ENCODE measurements around the gene ZFAND3. TPM values are rescaled to one million over a fixed set of nuclear protein-coding genes. Genes with fewer than 3 reads are reported as not detected.

ZFAND3 gene
- polyA plus RNA-seq, 1 donor = 84.0 TPM

DNA sequence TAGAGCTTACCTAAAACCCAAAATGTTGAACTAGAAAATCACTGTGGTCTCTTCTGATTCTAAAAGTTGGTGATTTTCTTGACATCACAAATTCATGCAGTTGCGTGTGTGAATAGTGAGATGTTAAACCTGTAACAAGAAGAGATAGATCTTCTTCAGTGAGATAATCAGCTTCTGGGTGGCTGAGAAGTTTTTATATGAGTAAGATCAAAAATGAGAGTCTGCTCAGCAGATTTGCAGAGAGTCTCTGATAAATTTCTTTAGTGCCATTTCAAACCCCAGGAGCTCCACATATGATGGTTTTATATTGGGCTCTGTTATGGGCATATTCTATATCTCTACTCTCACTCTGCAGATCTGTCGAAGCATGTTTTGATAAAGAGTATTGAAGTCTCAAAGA, 185.4 kb downstream of the ZFAND3 start:
- no peak for DNase-seq (ENCODE audit: low read depth)

DNA sequence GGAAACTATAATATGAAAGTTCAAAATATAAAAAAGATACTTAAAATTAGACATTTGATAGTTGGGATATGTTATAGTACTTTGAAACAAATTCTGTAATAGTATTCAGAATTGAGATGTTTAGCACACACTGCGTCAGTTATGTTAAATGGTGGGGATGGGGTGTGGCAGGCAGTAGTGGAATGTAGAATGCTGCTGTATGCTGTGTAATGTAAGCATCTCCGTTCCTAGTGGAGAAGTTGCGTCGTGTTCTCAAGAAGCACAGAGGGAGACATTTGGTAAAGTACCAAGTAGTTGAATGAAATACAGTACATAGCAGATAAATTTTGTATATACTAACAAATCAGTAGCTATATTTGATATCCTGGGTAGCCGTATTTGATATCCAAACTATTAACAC, 192.4 kb downstream of the ZFAND3 start:
- no peak for DNase-seq (ENCODE audit: low read depth)

DNA sequence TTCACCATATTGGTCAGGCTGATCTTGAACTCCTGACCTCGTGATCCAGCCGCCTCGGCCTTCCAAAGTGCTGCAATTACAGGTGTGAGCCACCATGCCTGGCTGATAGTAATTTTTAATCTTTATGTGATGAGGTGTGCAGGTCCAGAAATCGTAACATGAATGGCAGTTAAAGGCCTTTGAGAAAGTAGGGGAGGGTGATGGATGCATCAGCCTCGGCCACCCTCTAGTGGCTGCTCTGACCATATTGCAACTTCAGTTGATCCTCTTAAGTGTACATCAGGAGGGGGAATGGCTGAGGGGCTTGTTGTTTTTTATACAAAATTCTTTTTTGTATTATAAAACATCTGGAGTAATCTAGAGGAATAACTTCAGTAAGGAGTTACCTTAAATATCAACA, 193.0 kb downstream of the ZFAND3 start:
- DNase-seq (ENCODE audit: low read depth) = no peak

DNA sequence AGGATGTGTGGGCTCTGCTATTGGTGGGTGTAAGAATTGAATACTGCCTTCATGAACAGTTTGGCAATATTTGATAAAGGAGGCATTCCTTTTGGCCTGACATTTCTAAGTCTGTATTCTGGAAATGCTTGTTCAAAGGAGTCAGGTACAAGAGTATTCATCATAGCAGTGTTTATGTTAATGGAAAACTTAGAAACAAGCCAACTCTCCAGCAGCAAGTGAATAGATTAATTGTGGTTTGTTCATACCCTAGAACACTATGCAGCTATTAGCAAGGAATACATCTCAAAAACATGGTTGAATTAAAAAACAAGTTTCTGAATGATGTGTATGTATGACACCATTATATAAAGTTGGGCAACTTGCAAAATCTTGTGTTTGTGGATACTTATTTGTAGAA, 195.8 kb downstream of the ZFAND3 start:
- no peak for DNase-seq (ENCODE audit: low read depth)

DNA sequence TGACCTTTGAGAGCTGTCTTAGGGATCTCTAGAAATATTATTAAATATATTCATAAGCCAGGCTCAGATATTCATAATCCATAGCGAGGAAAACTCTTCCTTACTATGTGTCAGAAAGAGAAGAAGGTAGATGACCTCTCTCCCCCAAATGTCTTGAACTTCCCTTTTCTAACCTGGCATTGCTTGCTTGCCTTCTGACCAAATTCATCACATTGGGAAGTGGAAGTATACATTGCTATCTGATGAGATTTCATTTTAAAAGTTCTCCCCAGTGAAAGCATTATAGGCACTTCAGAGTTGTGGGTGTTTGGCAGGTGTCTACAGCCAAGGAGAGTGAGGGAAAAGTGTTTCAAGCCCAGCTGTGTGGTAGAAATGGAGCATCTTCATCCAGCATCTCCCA, 197.3 kb downstream of the ZFAND3 start:
- no peak for DNase-seq (ENCODE audit: low read depth)

DNA sequence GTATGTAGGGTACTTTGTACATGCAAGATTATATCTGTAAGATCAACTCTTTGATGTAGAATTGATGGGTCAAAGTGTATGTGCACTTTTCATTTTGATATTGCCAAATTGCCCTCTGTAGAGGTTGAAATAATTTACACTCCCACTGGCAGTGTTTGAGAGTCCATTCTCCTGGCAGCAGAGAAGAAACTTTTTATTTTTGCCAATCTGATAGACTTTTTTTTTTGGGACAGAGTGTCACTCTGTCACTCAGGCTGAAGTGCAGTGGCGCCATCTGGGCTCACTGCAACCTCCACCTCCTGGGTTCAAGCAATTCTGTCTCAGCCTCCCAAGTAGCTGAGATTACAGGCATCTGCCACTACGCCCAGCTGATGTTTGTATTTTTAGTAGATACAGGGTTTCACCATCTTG, 199.2 kb downstream of the ZFAND3 start:
- DNase-seq (ENCODE audit: low read depth) = no peak

DNA sequence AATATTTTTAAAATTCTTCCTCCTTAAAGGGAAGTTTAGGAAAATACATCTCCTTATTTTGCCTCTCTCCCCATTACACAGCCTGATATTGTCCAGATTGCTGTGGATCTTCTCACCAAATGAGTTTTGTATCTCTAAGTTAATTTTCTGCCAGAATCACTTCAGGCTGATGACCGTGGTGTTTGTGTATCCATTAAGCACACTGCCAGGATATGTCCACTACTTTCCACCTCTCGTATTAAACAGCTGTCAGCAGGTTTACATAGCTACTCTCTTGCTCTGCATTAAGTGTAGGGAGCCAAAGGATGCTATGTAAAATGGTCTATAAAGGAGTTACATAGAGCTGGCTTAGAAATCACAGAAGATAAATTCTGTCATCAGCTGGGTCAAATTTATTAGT, 201.1 kb downstream of the ZFAND3 start:
- no peak for DNase-seq (ENCODE audit: low read depth)

DNA sequence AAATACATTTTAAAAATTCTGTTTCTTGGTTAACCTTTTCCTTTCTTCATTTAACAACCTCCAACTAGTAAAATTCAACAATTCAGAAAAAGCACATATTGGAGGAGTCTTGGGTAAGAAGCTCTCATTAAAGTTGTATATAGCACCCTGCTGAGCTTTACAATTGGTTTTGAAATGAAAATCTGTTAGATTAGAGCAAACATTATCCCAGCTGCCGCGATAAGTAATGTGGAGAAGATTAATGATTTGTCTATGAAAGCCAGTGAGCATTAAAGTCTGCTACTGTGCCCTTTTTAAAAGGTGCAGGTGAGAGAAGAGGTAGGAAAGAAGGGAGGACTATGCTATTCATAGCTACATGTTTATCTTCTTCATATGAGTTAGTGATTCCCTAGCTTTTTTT, 201.5 kb downstream of the ZFAND3 start:
- DNase-seq (ENCODE audit: low read depth) = no peak

DNA sequence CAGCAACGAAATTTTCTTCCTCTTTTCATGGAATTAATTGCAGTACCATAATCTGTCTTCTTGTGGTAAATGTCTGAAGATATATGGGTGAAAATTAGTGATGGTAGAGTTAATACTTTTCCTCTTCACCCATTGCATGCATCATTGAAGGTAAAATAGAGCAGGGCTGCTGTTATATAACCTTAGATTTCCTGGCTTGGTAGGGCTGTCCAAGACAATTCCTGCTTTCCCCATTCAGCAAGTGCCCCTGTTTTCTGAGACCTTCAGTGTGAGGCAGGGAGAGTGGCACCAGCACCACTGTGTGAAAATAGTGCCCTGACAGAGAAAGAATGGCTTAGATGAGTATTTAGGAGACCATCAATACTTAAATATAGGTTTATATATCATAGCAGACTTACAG, 202.0 kb downstream of the ZFAND3 start:
- no peak for DNase-seq (ENCODE audit: low read depth)

DNA sequence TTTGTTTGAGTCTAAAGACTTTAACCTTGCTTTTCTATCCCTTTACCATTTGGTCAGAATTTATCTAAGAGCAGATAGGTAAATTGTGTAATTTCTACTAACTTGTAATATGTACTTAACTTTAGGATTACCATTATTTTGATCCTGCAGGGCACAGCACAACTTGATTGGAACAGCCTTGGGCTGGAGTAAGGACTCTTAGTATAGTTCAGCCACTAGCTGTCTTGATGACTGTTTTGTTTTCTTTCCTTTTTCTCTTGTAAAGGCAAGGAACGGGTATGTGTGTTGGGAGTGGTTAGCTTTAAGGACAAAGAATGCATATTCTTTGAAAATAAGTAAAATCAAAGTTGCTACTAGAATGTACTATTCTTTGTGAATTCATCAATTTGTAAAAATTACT, 203.2 kb downstream of the ZFAND3 start:
- DNase-seq (ENCODE audit: low read depth) = no peak

DNA sequence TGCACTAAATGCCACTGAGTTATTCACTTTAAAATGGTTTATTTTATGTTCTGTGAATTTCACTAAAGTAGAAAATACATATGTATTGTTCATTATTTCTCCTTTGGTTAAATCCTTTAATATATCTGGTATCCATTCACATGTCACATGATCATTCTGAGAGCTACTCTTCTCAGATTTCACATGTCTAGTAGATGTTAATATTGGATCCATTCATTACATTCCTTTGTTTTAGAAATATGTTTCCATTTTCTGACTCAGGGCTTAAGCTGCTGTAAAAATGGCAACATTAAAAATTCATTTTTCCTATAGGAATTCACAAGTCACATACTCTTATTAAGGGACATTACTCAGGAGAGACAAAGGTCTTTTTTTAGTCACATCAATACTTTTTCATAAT, 205.4 kb downstream of the ZFAND3 start:
- no peak for DNase-seq (ENCODE audit: low read depth)

DNA sequence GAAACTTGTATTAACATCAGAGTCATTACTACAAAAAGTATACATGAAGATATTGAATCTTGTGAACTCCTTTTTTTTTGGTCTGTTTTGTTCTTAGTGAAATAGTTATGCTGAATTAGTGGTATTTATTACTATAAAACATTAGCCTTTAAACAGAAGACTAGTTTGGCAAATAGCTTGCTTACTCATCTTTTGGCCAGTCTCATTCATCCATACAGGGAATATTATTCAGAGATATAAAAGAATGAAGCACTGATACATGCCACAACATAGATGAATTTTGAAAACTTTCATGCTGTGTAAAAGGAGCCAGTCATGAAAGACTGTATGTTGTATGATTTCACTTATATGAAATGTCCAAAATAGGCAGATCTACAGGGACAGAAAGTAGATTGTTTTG, 205.9 kb downstream of the ZFAND3 start:
- DNase-seq (ENCODE audit: low read depth) = no peak

DNA sequence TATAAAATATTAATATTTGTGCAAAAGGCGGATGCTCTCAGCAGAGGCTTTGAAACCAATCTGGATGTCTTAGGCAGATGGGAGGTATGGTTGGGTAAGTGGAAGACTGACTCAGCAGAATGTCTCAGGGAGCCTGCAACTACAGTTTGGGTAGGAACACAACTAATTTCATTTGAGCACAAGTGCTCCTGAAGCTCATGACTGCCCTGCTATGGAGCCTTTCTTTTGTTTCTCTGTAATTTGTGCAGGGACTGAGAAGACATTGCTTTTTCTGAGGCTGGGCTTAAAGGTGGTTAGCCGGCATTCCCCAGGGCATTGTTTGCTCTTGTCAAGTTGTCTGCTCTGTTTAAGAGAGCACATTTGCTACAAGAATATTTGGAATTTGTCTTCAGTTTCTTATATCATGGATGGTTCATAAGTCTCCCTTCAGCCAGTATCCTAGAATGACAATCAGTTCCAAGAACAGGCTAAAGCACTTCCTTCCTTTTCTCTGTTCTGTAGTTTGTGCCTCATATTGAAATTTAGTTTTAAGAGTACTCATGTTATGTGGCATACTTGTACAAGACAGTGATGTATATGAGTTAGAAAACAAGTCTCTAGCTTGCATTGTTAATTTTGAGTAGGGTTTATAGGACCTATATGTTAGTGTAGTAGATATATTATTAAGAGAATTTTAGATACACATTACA, 208.3 kb downstream of the ZFAND3 start:
- no peak for DNase-seq (ENCODE audit: low read depth)

DNA sequence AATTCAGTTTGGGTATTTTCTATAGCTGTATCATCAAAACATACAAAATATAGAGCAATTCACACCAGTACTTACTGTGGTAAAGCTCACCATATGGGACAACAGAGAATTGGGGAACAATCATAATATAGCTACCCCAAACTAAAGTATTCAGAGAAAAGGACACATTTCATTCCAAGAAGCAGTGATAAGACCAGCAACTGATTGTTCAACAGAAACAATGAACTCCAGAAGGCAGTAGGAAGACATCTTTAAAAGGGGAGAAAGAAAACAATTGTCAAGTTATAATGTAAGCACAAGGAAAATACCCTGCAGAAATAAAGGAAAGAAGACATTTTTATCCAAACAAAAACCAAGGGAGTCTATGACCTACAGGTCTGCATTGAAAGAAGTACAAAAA, 210.9 kb downstream of the ZFAND3 start:
- DNase-seq (ENCODE audit: low read depth) = no peak

DNA sequence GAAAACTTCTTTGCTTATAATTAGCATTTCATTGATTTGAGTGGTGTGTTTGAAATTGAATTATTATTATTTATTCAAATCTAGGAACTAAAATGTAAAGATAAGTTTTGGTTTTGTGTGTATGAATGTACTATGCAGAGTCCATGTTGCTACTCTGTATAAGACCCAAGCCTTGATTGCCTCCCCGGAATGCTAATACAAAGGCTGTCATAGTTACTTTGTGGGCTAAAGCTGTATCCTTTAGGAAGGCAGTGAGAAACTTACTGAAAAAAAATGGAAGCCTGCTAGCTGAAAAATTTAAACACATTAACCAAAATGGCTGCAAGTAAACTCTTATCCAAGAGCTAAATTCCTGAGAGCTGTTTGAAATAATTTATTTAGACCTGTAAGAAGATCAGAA, 213.3 kb downstream of the ZFAND3 start:
- DNase-seq (ENCODE audit: low read depth) = no peak

DNA sequence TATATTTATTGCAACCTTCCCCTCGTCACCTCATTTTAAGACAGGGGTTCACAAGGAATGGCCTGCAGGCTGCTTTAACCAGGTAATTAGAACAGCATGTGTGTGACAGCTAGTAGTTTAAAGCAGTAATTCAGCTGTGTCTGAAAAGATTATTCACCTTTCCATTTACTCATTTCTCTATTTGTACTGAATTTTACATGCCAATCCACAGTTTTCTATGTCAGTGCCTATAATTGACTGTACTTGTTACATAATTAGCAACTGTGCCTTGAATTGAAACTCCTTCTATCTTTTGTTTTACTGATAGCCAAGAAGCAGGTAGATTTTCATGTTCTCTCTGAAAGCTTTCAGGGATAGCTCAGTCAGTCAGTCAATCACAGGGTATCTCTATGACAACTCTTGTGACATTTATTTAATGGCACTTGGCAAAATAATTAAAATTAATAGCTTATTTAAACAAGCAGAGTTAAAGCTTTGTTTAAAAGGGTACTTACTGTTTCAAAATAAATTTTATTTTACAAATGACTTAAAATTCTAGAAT, 214.0 kb downstream of the ZFAND3 start:
- DNase-seq (ENCODE audit: low read depth) = no peak

DNA sequence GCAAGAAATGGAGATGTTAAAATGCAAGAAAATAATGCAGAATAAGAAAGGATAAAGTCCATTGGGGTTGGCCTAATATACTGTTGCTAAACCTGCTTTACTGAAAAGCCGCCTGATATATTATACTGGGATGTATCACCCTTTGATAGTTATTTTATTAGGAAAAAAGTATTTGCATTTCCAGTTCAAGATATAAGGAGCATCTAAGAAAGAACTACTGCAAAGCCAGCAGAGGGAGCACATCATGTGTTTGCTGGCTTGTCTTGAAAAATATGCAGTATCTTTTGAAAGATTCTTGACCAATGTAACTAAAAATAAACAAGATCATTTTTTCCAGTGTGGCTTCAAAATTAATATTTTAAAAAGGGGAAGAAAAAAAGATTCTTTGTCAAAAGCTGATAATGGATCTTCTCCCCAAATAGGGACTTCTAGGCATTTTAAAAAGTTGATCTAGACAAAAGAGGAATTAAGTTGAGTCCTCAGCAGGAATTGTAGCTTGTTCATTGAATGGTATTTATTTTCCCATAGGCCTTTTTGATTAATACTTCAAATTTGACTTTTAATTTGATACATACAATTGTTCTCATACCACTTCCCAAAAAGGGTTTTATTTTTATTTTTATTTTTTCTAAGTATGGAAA, 214.9 kb downstream of the ZFAND3 start:
- peak; percentile 22 for DNase-seq (ENCODE audit: low read depth)

DNA sequence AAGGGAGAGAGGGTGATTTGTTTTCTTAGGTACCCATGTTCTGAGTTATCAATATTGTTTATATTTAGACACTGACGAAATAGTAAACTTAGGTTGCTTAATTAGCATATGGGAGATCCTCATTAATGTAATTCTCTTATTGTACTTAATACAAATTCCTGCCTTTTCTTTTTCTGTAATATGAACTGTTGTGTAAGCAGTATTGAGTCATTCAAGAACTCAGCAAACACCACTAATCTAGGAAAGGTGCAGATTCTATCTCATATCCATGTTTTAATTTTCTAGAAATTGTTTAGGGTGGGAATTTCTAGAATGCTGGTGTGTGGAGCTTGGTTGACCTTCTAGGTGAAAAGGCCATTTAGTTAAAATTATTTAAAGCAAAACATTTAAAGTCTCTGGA, 216.0 kb downstream of the ZFAND3 start:
- no peak for DNase-seq (ENCODE audit: low read depth)

DNA sequence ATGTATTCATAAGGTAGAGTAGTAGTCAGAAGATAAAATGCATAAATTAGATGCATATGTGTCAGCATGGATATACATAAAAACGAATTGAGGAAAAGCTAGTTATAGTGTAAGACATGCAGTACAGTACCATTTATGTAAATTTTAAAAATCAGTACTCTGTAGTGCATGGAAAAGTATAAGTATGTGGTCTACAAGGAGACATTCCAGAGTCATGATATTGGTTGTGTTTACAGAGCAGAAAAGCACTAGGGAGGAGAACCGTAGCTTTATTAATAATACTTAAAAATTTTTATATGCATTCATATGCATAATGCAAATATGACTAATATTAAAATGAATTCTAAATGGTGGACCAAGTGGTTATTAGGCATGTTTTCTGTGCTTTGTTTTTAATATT, 220.0 kb downstream of the ZFAND3 start:
- no peak for DNase-seq (ENCODE audit: low read depth)

DNA sequence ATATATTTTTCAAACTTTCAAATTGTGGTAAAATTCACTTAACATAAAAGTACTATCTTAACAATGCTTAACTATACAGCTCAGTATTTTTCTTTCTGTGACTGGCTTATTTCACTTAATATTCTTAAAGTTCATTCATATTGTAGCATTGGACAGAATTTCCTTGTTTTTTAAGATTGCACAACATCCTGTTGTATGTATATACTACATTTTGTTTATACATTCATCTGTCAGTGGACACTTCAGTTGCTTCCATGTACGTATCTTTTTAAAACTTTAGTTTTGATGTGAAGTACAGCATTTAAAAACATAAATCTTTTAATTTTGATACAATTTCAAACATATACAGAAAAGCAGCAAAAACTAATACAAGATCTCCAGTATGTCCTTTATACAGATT, 220.7 kb downstream of the ZFAND3 start:
- DNase-seq (ENCODE audit: low read depth) = no peak

DNA sequence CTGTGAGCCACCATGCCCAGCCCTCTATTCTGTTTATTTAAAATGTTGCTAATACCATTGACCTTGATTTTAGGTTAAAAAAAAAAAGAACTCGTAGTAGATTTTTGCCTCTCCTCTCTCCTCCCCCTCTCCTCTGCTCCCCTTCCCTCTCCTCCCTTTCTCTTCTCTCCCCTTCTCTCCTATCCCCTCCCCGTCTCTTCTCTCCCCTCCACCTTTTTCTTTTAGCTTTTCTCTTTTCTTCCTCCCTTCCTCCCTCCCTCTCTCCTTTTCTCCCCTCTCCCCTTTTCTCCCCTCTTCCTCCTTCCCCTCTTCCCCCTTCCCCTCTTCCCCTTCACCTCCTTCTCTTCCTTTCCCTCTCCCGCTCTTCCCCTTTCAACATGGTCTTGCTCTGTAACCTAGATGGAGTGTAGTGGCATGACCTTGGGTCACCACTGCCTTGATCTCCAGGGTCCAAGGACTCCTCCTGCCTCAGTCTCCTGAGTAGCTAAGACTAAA, 223.8 kb downstream of the ZFAND3 start:
- DNase-seq (ENCODE audit: low read depth) = no peak

DNA sequence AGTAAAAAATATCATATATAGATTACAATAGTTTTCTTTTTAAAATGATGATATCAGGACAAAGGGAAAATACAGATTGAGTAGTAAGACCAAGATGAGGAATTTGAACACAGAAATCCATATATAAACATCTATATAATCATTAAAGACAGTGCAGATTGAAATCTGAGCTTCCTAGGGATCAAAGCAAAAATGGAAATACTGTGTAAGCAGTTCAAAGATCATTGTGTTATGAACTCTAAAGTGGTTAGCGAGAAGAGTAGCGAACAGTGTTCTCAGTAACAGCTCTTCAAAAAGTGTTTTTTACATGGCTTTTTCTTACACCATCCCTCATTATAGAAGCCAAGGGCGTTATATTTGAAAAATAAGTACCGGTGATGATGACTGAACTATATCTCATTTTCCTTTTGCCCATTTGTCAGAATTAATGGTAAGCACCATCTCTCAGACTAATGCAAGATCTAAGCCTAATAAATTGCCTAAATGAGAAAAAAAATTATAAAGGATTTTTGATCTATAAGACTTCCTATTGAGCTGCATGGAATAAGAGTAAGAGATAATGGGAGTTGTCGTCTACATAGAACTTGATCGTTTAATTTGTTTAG, 226.3 kb downstream of the ZFAND3 start:
- no peak for DNase-seq (ENCODE audit: low read depth)

DNA sequence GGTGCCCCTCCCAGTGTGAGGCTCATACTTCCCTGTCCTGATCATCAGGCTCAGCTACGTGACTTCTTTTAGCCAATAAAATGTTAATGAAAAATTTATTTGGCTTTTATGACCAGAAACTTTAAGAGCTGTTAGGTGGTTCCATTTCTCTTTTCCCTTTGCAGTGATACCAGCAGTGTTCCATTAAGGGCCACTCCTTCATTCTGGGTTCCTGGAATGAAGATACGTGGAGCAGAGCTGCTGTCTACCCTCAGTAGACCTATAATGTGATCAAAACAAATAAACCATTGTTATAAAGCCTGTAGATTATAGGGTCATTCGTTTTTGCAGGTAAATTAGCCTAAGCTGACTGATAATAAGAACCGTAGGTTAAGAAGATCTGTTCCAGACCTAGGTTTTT, 228.0 kb downstream of the ZFAND3 start:
- DNase-seq (ENCODE audit: low read depth) = no peak
